GM19023 (cell line): ENCODE data around the gene SPTBN4.
"Not testable (repeated sequence)": the region's sequence is repeated elsewhere in the genome, so short reads cannot be mapped to it uniquely, and the experiment has no call there.

Experiments
- ATAC-seq: cut with Tn5 transposase; IDR thresholded peaks from one replicate; pipeline ENCODE4 v1.9.1; 2021; ENCODE audit warnings: mild to moderate bottlenecking, moderate library complexity; ENCODE audit not compliant: unreplicated experiment

SPTBN4 gene

DNA sequence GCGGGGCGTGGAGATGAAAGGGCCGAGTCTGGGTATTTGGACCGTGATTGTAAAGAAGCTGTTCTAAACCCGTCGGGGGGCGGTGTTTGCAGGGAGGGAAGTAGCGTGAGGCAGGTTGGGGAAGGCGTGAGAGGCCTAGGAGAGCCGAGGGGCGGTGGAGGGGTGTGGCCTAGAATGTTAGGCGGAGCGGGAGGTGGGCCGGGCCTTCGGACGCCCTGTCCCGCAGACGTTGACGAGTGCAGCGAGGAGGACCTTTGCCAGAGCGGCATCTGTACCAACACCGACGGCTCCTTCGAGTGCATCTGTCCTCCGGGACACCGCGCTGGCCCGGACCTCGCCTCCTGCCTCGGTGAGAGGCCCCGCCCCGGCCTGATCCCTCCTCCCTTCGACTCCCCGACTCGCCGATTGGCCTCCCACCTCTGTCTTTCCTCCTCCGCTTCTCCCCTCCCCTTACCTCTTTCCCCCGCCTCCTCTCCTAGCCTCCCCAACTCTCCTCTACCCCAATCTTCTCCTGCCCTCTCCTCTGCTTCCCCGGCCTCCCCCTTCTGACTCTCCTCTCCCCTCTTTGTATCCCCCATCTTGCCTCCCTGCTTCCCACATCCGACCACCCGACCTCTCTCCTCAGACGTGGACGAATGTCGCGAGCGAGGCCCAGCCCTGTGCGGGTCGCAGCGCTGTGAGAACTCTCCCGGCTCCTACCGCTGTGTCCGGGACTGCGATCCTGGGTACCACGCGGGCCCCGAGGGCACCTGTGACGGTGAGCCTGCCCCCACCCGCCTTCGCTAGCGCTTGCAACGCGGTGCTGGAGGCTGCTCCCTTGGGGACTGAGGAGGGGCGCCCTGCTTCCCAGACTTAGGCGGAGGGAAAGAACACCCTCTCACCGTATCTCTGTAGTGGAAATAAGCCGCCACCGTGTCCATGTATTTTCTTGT lies 147.2 kb downstream of the SPTBN4 start:
- peak; percentile 57 for ATAC-seq

DNA sequence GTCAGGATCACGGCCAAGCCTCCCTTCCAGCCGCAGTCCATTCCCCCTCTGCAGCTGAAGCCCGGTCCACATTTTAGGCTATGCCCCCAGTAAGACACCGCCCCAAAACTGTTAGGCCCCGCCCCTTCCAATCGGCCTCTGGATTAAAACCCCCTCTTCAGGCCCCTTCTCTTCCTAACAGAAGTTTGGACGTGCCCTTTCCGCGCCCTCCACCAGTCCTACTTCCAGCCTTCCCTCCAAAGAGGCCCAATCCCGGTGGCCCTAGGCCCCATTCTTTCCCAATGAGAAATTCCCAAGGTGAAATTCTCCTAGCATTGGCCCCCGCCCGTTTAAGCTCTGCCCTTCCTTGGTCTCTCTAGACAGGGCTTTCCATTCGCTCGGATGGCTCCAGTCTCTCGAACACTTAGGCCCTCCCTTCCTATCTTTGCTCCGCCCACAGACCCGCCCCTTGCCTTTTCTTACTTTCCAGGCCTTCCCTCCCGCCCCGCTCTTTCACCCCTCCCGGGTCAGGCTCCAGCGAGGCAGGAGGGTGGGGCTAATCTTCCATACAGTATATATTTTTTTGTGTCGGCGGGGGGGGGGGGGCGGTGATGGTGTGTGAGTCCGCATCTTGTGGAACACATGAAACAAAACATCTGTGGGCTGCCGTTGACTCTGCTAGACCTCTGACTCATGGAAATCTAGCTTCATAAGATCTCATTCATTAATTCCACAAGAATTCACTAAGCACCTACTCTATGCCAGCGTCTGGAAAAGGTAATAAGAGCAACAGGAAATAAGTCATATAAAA lies 148.0 kb downstream of the SPTBN4 start:
- no peak for ATAC-seq

DNA sequence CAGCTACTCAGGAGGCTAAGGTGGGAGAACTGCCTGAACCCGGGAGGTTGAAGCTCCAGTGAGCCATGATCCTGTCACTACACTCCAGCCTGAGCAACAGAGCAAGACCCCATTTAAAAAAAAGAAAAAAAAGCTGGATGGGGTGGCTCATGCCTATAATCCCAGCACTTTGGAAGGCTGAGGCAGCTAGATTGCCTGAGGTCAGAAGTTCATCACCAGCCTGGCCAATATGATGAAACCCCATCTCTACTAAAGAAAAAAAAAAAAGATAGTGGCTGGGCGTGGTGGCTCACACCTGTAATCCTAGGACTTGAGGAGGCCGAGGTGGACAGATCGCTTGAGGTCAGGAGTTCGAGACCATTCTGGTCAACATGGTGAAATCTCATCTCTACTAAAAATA lies 149.4 kb downstream of the SPTBN4 start:
- no peak for ATAC-seq

DNA sequence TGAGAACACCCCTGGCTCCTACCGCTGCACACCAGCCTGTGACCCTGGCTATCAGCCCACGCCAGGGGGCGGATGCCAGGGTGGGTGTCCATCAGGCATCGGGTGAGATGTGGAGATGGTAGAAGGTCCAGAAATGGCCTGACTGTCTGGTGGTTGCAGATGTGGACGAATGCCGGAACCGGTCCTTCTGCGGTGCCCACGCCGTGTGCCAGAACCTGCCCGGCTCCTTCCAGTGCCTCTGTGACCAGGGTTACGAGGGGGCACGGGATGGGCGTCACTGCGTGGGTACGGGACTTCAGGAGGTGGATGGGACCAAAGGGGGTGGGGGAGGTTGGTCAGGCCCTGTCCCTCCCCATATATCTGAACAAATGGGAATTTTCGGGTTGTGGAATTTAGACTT lies 150.1 kb downstream of the SPTBN4 start:
- no peak for ATAC-seq

DNA sequence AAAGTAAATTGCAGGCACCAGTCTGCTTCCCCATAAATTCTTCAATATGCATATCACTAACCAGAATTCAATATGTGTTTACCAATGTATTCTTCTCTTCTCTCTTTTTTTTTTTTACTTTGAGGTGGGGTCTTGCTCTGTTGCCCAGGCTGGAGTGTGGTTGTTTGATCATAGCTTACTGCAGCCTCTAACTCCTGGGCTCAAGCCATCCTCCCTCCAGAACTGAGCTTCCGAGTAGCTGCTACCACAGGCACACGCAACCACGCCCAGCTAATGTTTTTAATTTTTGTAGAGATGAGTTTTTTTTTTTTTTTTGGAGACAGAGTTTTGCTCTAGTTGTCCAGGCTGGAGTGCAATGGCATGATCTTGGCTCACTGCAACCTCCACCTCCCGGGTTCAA lies 151.2 kb downstream of the SPTBN4 start:
- no peak for ATAC-seq

DNA sequence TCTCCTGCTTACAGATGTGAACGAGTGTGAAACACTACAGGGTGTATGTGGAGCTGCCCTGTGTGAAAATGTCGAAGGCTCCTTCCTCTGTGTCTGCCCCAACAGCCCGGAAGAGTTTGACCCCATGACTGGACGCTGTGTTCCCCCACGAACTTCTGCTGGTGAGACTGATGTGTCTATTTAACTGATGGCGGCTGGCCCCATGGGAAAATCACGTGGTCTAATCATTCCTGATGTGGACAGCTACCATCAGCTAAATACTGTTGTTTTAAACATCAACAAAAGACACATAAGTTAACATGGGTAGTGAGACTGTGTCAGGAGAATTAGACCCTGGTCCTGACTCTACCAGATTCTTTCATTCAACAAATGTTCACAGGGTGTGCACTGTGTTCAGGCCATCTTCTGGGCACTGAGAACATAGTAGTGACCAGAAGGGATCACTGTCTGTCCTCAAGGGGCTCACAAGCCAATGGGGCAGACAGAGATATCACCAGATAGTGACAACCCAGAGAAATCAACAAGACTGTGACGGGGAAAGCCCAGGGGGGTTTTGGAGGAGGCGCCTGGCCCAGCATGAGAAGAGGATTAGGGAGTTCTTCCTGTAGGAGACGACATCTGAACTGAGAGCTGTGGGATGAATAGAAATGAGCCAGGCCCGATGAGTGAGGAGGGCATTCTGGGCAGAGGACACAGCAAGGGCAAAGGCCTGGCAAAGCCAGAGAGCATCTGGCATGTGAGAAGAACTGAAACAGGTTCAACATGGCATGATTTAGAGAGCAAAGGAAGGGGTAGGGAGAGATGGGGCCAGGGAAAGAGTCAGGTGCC lies 152.7 kb downstream of the SPTBN4 start:
- ATAC-seq, result no peak

DNA sequence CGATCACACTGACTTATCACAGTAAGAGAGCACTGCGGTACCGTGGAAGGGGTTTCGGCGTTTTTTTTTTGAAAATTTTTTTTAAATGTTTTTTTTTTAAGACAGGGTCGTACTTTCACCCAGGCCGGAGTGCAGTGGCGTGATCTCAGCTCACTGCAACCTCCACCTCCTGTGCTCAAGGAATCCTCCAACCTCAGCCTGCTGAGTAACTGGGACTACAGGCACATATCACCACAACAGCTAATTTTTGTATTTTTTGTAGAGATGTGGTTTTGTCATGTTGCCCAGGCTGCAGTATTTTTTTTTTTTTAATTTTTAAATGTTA lies 153.3 kb downstream of the SPTBN4 start:
- no peak for ATAC-seq

DNA sequence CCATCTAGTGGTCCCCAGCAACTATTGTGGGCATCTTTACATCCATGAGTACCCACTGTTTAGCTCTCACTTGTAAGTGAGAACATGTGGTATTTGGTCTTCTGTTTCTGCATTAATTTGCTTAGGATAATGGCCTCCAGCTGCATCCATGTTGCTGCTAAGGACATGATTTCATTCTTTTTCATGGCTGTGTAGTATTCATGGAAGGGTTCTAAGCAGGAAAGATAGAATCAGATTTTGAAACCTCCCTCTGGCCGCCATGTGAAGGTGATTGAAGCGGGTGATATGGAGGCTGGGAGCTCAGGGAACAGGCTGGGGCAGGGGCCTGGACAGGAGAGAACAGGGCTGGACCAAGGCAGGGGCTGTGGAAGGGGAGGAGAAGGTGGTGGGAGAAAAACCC lies 154.5 kb downstream of the SPTBN4 start:
- no peak for ATAC-seq

DNA sequence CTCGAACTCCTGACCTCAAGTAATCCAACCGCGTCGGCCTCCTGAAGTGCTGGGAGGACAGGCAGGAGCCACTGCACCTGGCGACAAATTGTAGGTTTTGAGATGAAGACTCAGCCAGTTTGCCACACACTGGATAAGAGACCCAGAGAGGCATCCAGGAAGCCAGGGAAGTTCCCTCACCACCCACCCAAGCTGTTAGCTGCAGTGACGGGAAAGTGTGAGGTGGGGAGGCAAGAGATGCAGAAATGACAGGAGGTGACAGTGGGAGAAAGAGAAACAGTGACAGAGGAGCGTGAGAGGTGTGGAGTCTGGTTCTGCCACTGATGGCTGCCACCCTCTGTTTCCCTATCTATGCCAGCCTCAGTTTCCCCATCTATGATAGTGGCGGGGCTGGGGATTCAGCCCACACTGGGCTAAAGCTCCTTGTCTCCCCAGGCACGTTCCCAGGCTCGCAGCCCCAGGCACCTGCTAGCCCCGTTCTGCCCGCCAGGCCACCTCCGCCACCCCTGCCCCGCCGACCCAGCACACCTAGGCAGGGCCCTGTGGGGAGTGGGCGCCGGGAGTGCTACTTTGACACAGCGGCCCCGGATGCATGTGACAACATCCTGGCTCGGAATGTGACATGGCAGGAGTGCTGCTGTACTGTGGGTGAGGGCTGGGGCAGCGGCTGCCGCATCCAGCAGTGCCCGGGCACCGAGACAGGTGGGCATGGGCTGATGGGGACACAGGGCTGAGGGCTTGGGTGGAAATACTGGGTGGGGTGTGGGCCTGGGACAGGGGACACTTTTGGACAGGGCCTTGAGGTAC lies 155.4 kb downstream of the SPTBN4 start:
- ATAC-seq, result no peak

DNA sequence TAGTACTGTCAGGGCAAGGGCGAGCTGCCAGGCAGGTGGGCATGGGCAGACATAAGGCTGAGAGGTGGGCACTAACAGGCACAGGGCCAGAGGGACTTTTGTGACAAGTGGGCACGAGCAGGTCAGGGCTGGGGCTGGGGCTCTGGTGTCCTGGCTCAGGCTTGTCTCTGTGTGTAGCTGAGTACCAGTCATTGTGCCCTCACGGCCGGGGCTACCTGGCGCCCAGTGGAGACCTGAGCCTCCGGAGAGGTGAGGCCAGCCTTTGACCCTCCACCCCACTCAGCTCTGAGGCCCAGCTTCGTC lies 155.9 kb downstream of the SPTBN4 start:
- ATAC-seq, result no peak

DNA sequence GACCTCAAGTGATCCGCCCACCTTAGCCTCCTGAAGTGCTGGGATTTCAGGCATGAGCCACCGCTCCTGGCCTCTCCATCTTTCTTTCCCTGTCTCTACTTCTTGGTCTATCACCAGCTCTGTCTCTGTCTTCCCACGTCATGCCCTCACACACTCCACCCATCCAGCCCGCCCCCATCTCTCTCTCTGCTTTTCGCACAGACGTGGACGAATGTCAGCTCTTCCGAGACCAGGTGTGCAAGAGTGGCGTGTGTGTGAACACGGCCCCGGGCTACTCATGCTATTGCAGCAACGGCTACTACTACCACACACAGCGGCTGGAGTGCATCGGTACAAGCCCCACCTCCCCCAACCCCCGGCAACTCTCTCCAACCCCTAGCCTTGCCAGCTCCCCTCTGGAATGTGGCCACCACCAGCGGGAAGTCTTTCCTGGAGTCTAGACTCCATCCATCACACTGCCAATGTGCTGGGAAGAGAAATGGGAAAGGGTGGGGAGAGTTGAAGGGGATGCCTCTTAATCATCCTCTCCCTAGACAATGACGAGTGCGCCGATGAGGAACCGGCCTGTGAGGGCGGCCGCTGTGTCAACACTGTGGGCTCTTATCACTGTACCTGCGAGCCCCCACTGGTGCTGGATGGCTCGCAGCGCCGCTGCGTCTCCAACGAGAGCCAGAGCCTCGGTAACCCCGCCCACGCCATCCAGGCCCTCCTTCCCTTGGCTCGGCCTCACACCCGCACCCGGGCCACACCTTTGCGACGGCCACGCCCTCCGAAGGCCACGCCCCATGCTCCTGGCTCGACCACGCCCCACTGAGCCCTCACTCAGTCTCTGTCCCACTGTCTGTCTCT lies 156.8 kb downstream of the SPTBN4 start:
- ATAC-seq, result no peak

DNA sequence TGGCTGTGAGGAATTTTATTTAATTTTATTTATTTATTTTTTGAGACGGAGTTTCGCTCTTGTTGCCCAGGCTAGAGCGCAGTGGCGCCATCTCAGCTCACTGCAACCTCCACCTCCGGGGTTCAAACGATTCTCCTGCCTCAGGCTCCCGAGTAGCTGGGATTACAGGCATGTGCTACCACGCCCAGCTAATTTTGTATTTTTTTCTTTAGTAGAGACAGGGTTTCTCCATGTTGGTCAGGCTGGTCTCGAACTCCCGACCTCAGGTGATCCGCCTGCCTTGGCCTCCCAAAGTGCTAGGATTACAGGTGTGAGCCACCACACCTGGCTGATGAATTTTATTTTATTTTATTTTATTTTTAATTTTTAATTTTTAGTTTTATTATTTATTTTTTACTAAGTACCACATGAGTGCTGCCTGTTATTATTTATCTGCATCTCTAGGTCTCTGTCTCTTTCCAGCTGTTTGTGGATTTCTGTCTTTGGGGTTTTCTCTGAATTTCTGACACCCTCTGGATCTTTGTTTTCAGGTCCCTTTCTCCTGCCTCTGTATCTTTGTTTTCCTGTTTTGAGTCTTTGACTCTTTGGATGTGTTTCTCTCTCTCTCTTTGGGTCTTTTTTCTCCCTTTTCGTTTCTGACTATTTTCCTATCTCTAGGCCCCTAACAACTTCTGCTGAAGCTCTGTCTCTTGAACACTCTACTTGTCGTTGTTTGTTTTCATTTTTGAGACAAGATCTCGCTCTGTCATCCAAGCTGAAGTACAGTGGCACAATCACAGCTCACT lies 157.8 kb downstream of the SPTBN4 start:
- not testable (repeated sequence) for ATAC-seq

DNA sequence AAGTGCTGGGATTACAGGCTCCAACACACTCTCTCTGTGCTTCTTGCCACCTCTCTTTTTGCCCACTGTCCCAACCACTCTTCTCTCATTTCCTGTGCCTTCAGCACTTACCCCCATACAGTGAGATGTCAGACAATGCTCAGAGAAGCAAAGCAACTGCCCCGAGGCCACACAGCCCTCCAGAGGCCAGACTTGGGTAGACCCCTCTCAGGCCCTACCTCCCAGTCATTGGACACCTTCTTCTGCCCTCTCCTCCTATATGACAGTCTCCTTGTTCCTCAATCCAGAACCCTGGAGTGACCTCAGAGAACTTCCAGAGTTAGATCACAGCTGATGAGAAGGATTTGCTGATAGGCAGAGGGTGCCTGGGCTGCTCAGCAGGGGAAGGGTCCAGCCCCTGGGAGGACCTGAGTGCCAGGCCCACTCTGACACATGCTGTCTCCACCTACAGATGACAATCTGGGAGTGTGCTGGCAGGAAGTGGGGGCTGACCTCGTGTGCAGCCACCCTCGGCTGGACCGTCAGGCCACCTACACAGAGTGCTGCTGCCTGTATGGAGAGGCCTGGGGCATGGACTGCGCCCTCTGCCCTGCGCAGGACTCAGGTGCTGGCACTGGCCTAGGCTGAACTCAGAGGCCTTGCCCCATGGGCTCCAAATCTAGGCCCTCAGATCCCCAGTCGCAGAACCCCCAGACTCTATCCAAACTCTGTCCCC lies 158.8 kb downstream of the SPTBN4 start:
- no peak for ATAC-seq
